Neural progenitor cell (in vitro differentiated cells): ENCODE results near the gene PPFIA2.

Experiments
- CTCF ChIP-seq: fragments of 200-600 bp; sonication (generic); IDR thresholded peaks from 2 replicates; pipeline ENCODE4 v1.5.1; 2017; ENCODE audit warnings: antibody characterized with exemption, mild to moderate bottlenecking
- EZH2phosphoT487 ChIP-seq: fragments of 200-600 bp; sonication (generic); IDR thresholded peaks from 2 replicates; pipeline ENCODE4 v1.6.1; 2017; ENCODE audit warnings: antibody characterized with exemption

GRCh38 chr12:81468206-81468605 is 290.9 kb downstream of the PPFIA2 start:
- TF ChIP-seq EZH2phosphoT487 (no peak), CTCF (no peak)
